ENCODE results near the gene AP3S2.
A peak's percentile ranks its signal among the peaks of the same experiment; 100 is the strongest.
"Not testable (repeated sequence)": the region's sequence is repeated elsewhere in the genome, so short reads cannot be mapped to it uniquely, and the experiment has no call there.

The AP3S2 gene

DNA sequence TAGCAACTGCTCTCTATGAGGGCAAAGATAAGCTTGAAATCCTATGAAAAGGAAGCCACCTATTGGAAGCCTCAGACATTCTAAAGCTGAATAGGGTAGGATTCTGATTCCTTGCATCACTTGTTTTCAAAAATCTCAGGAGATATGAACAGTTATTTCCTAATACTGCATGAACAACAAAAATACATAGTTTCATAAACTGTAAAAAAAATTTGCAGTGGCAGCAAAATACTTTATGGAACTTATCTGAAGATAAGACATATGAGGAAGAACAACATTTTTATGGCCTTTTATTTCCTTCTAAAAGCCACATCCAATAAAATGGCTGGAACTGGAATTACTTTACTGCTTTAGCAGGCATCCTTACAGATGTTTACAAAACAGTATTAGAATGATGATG, 29.9 kb downstream of the AP3S2 start:
- DNase-seq: no peak

DNA sequence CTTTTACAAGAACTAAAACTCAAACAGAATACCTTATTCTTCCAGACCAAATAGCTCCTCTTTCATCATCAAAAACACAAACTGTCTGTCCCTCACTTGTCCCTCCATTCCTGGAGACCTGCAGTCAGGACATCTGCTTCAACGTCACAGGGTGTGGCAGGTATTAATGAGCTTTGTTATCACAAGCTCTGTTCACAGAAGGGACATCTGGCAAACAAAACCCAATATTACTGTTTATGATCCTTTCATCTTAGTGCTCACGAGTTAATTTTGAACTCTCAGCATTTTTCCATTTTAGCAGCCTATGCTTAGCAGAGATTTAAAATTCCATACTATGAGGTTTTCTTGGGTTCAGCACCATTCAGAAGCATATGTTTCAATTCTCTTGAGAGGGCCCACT, 32.9 kb downstream of the AP3S2 start:
- DNase-seq: no peak

GRCh38 chr15:89860431-89860830, 33.4 kb downstream of the AP3S2 start:
- DNase-seq: no peak

- DNase-seq: no peak
Measured at GRCh38 chr15:89858661-89859458, 34.9 kb downstream of the AP3S2 start.

DNA sequence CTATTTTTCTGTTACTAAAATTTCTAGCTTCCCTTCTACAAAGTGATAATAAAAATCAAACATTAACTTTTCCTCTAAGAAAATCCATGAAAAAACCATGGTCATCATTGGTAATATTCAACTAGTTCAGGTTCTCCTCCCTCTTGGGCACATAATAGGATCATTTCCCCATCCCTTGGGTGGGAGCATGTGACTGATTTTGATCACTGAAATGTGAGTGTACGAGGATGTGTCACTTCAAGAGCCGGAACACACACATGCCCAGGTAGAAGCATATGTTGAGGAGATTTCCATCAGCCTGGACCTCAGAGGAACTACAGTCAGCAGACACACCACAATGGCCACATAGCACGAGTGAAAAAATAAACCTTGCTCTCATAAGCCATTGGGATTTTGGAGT, 36.1 kb downstream of the AP3S2 start:
- DNase-seq: no peak

GRCh38 chr15:89855948-89856347, 37.8 kb downstream of the AP3S2 start:
- DNase-seq: no peak

- DNase-seq: not testable (repeated sequence)
Measured at GRCh38 chr15:89854863-89855262, 38.9 kb downstream of the AP3S2 start.

GRCh38 chr15:89852342-89852995, 41.3 kb downstream of the AP3S2 start:
- no peak for DNase-seq

DNA sequence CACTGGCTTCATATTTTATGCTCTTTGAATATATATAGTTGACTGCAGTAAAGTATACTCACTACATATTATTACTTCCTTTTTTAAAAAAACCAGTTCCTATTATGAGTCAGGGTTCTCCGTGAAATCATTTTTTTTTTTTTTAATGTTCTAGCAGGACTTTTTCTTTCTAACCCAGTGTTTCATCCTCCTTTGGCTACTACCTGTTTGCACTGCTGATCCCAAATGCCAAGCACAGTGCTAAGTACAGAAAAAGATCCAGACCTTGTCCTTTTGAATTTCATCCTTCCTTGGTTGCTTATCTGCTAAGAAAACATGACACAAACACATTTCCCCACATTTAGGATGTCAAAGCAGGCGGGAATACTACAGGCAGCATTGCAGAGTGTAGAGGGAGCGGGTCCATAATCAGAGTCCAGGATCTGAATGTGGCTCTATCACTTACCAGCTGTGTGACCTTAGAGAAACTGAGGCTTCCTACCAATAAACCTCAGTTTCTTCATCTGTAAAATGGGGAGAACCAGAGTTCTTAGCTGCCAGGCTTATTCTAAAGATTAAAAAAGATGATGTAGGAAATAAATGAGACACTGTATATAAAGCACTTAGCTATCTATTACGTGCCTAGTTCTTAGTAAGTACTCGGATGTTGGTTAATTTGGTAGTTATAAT, 42.0 kb downstream of the AP3S2 start:
- no peak for DNase-seq

DNA sequence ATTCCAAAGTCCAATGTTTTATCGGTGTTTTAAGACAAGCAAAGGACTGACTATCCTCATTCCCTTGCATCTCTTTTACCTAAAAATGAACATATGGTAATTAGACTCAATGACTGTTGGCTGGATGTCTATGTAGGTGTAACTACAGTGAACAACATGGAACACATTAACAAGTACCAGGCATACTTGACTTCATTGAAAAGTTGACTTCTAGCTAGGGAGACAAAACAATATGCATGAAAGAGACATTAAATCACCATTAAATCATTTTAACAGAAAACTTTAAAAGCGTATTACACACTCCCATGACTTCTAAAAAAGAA, 44.9 kb downstream of the AP3S2 start:
- DNase-seq: no peak

DNA sequence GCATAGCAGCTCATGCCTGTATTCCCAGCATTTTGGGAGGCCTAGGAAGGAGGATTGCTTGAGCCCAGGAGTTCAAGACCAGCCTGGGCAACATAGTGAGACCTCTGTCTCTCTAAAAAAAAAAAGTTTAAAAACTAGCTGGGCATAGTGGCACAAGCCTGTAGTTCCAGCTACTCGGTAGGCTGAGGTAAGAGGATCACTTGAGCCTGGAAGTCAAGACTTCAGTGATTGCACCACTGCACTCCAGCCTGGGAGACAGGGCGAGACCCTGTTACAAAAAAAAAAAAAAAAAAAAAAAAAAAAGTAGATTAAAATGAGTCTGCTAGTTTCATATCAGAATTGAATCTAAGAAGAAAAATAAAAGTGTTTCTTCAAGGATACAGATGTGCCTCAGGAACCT, 46.7 kb downstream of the AP3S2 start:
- no peak for DNase-seq

DNA sequence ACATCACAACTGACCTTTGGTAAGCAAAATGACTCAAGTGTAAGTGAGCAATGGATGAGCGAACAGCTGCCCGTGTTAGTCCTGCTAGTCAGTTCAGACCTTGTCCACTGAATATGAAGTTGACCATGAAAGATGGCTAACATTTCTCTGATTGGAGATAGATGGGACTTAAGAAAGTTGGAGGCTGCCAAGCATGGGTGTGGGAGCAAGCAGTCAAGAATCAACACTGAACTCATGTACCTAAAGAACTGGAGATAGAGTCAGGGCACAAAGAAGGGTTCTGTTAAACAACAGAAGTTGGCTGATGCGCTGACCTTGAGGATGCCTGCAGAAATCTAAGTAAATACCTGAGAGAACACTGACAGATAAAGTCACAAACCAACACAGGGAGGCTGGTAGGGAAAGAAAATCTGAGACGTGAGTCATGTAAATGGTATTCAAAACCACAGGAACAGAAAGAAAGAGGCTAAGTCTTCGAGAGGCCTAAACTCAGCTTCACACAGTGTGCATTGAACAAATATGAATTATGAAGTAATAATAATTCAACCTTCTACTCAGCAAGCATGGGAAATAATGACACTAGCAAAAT, 48.4 kb downstream of the AP3S2 start:
- no peak for DNase-seq

- no peak for DNase-seq
Measured at GRCh38 chr15:89841962-89842361, 51.8 kb downstream of the AP3S2 start.

DNA sequence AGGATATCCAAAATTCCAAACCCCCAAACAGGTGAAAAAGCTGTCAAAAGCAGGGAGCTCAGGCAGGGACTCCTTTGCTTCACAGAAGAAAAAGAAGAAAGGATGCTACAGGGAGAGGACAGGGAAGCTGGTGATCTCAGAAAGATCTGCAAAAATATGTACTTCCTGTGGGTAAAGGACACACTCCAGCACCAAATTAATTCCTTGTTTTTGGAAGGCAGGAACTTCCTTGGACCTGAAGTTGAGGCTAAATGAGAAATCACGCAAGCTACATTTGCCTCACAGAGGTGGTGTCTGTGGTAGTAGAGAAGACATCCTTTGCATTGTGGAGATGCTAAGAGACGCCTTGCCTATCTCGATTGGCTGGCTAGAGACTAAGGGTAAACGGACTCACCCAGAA, 52.5 kb downstream of the AP3S2 start:
- DNase-seq: no peak

DNA sequence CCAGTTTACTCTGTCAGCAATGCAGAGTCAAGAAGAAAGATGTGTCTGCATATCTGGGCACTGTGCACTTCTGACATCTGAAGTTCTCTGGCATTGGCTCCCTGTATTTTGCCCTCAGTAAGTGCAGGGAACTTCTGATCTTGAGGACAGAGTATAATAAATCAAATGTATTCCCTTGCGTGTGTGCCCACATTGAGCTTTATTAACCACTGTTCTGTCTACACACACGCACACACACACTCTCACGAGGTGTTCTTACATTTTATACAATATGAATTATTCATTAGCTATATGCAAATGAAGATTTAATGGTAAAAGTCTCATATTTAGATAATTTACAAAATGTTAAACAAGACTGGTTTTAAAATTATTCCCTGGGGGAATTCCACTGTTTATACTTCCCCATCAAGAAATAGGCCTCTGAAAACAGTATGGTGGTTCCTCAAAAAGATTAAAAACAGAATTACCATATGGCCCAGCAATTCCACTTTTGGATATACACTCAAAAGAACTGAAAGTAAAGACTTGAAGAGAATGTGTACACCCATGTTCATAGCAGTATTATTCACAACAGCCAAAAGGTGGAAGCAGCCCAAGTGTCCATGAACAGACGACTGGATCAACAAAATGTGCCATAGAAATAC, 54.5 kb downstream of the AP3S2 start:
- DNase-seq: no peak

DNA sequence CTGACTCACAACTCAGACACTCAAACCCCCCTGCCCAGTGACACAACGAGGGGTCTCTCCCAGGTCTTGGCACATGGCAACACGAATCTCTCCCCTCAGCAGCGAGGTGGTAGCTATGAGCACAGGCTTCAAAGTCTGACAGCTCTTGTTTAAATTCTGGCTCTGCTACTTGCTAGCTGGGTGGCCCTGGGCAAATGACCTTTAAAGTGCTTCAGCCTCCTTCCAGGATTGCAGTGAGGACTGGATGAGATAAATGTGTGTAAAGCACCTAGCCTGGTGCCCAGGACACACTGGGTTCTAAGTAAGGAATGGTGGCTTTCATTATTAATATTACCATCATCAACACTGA, 56.0 kb downstream of the AP3S2 start:
- no peak for DNase-seq

DNA sequence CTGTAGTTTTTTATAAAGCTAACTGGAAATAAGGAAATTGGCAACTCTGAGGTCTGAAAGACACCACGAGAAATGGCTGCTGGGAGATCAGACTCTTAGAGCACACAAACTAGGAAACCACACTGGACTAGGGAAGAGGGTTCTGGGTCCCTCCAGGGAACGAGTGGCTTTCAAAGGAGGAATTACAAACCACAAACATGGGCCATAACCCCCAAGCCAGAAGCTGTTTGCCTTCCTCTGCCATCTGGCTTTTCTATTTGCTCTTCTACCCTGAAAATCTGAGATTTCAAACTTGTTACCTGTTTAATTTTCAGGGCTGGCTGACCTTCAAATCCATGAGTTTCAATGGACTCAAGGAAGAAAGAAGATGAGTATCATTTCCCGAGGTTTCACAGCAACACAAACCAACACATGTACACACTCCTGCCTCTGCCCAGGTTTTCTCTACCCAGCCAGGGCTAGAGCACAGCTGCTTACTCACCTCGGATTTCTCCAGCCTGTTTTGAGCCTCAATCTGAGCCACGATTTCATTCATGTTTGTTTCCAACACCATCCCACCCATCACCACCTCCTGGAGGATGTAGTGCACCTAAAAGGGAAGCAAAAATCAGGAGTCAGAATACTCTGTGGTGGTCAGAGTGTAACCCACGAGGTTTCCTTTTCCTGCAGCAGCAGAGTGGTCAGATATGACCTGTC, 56.5 kb downstream of the AP3S2 start:
- DNase-seq: peak; percentile 69

DNA sequence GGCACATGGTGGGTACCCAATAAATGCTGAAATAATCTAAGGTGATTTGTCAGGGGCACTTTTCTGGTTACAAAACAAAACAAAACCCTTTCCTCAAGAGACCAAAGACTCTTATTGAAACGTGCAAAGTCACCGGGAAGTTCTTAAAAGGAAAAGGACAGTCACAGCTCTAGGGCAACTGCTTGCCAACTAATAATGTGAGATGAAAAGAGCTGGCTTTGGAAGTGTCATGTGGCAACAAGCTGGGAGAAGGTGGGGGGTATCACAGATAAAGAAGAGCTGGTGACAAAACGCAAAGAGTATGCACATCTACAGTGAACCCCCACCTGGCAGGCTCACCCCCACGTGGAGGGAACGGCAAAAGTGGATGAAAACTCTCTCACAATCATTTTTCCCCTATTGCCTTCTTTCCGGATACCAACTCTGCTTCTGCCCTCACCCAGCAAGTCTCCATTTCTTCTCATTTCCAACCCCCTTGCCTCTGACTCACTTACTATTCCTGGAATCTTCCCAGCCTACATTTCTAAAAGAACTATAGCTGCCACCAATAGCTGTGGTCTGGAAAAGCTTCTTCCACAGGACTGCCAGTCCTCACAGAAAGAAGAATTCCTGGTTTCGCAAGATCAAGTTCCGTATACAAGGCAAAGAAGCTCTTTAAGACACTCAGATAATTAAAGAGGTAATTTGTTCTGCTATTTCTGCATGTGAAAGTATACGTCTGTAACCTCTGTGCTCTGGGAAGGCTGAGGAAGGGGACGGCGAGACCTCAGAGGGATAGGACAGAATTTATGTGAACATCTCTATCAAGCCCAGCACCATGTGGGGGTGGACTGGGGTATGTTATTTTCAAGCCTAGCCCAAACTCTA, 57.3 kb downstream of the AP3S2 start:
- DNase-seq: no peak

- no peak for DNase-seq
Measured at GRCh38 chr15:89835176-89835564, 58.6 kb downstream of the AP3S2 start.

DNA sequence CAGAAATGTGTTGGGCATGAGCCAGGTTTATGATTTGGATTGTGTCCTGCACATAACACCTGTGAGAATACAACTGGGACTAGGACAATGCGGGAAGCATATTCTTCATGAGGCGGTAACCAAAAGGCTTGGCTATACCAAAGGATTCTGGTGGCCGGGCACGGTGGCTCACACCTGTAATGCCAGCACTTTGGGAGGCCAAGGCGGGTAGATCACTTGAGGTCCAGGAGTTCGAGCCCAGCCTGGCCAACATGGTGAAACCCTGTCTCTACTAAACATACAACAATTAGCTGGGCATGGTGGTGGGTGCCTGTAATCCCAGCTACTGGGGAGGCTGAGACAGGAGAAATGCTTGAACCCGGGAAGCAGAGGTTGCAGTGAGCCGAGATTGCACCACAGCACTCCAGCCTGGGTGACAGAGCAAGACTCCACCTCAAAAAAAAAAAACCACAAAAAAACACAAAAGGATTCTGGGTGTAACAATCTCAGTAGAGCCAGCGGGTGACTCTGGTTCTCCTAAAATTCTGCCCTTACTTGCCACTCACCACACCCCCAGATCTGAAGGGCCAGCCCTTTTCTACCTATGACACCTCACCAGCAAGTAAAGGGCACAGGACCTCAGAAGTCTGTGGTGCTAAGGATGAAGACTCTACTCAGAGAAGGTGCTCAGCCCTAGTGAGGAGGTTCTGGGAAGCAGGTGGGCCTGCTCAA, 59.2 kb downstream of the AP3S2 start:
- not testable (repeated sequence) for DNase-seq

GRCh38 chr15:89833966-89834365, 59.8 kb downstream of the AP3S2 start:
- DNase-seq: no peak

Measured in GF-D8 (cell line).